Stomach (tissue), 4 donors: ENCODE data around the gene THSD7A.

Experiments
- CTCF ChIP-seq, 7 experiments: fragments of 450-650 bp in 4 of 7; fragments of 200-600 bp in 3 of 7; sonication (generic) in 3 of 7; IDR thresholded peaks; one replicate each; pipeline ENCODE4 v1.5.1; 2016 to 2019; ENCODE audit warnings: antibody characterized with exemption in 7 of 7, control low read depth in 2 of 7, mild to moderate bottlenecking in 1 of 7
- POLR2A ChIP-seq, 4 donors: fragments of 450-650 bp; IDR thresholded peaks; one replicate each; pipeline ENCODE4 v1.6.1; 2016; ENCODE audit warnings: antibody characterized with exemption in 4 of 4, control low read depth in 2 of 4, mild to moderate bottlenecking in 1 of 4, moderate library complexity in 1 of 4

- TF ChIP-seq CTCF (IDR thresholded peaks at IDR 0.05) (no peak), POLR2A (IDR thresholded peaks at IDR 0.05) (no peak)
Observed at GRCh38 chr7:11703829-11704228, 128.2 kb downstream of the THSD7A start.
